Heart left ventricle (tissue), 13 donors: ENCODE measurements around the gene PRXL2C.

ENCODE experiments used
- CTCF ChIP-seq, 12 donors: fragments of 200-600 bp; sonication (generic) in 4 of 12; IDR thresholded peaks; one replicate each; pipeline versions ENCODE4 v1.5.0 to v1.8.0; 2018 to 2022; ENCODE audit warnings: antibody characterized with exemption in 12 of 12, mild to moderate bottlenecking in 5 of 12
- POLR2A ChIP-seq, 2 donors: fragments of 450-650 bp; IDR thresholded peaks; one replicate each; pipeline ENCODE4 v1.6.1; 2017; ENCODE audit warnings: antibody characterized with exemption in 2 of 2, mild to moderate bottlenecking in 2 of 2, moderate library complexity in 2 of 2
- donor health status: ischemic (EF 13 %, LVEDD 7.1; RV severe dilation, severe dysfunction).
- donor health status: DM: no; HTN: yes; CAD: no.
- donor health status: DM: no; HTN: no; CAD: no.
- donor health status: ischemic (EF 25% LVEDD 6.9; RV normal size, moderate dysfunction).
- donor health status: ischemic (EF 25% LVEDD 5.7; RV mildly dilated, moderate dysfunction).
- donor health status: ischemic (EF 35%, LVEDD 5.7; RV mildly dilated, moderate dysfunction).
- donor health status: nonischemic (EF 11% LVEDD 7.7; RV severe dilation, severe dysfunction).
- donor health status: DM: yes; HTN: yes; CAD: no.
- donor health status: PGD.
- donor health status: ischemic (EF 29% LVEDD 5.4; RV normal size, mild dysfunction).
- donor health status: nonischemic (EF 23%, LVEDD 6.1; RV moderate dilation, normal function).

GRCh38 chr9:96620181-96620514 is 35.0 kb downstream of the PRXL2C start:
- TF ChIP-seq CTCF (IDR thresholded peaks at IDR 0.05) (no peak), POLR2A (IDR thresholded peaks at IDR 0.05) (no peak)
